GM12878 (cell line): ENCODE results near the gene POLD1. TPM values are rescaled to one million over a fixed set of nuclear protein-coding genes. Genes with fewer than 3 reads are reported as not detected.

ENCODE experiments used
- ASH2L ChIP-seq: fragments of 300-600, 200-600 bp; sonication (generic); IDR thresholded peaks from 2 replicates; pipeline ENCODE4 v1.6.1; 2017; ENCODE audit warnings: low read depth, mild to moderate bottlenecking, borderline replicate concordance
- ATF7 ChIP-seq: fragments of 450-650 bp; IDR thresholded peaks from 2 replicates; pipeline ENCODE4 v1.6.1; 2016; ENCODE audit warnings: low read depth, mild to moderate bottlenecking
- BACH1 ChIP-seq: fragments of 450-650 bp; IDR thresholded peaks from 2 replicates; pipeline ENCODE4 v1.6.1; 2017; ENCODE audit warnings: mild to moderate bottlenecking, borderline replicate concordance
- BMI1 ChIP-seq: fragments of 450-650 bp; IDR thresholded peaks from 2 replicates; pipeline ENCODE4 v1.6.1; 2016; ENCODE audit warnings: mild to moderate bottlenecking, moderate library complexity, borderline replicate concordance
- CREB1 ChIP-seq: IDR thresholded peaks from 2 replicates; pipeline ENCODE4 v1.6.1; 2012; ENCODE audit warnings: low read depth, mild to moderate bottlenecking, inconsistent platforms
- E2F4 ChIP-seq: IDR thresholded peaks from 2 replicates; pipeline ENCODE4 v1.6.1; 2012; ENCODE audit warnings: low read depth, low read length, improper control_type of control experiment
- E2F8 ChIP-seq: fragments of 450-650 bp; IDR thresholded peaks from 2 replicates; pipeline ENCODE4 v1.6.1; 2018; ENCODE audit warnings: mild to moderate bottlenecking, low read depth, moderate library complexity; ENCODE audit not compliant: partially characterized antibody
- EED ChIP-seq: sonication (generic); IDR thresholded peaks from 2 replicates; pipeline ENCODE4 v1.6.1; 2016; ENCODE audit warnings: antibody characterized with exemption, low read depth
- IKZF1 ChIP-seq: fragments of 450-650 bp; conservative IDR thresholded peaks from 2 replicates; pipeline ENCODE4 v1.6.1; 2017; ENCODE audit warnings: antibody characterized with exemption, mild to moderate bottlenecking
- NBN ChIP-seq: fragments of 450-650 bp; IDR thresholded peaks from 2 replicates; pipeline ENCODE4 v1.6.1; 2016
- NFYA ChIP-seq: IDR thresholded peaks from 2 replicates; pipeline ENCODE4 v1.6.1; 2011; ENCODE audit warnings: low read depth, mild to moderate bottlenecking, low read length, improper control_type of control experiment, borderline replicate concordance
- NR2C1 ChIP-seq: fragments of 450-650 bp; IDR thresholded peaks from 2 replicates; pipeline ENCODE4 v1.6.1; 2017; ENCODE audit warnings: antibody characterized with exemption, mild to moderate bottlenecking, moderate library complexity
- PKNOX1 ChIP-seq: fragments of 450-650 bp; IDR thresholded peaks from 2 replicates; pipeline ENCODE4 v1.6.1; 2016; ENCODE audit warnings: mild to moderate bottlenecking
- RCOR1 ChIP-seq: conservative IDR thresholded peaks from 2 replicates; pipeline ENCODE4 v1.6.1; 2012; ENCODE audit warnings: low read depth, low read length, improper control_type of control experiment
- SKIL ChIP-seq: fragments of 450-650 bp; IDR thresholded peaks from 2 replicates; pipeline ENCODE4 v1.6.1; 2017; ENCODE audit warnings: mild to moderate bottlenecking, low read depth, inconsistent platforms; ENCODE audit not compliant: poor library complexity, severe bottlenecking
- STAT1 ChIP-seq: fragments of 450-650 bp; conservative IDR thresholded peaks from 2 replicates; pipeline ENCODE4 v1.6.1; 2014; ENCODE audit warnings: antibody characterized with exemption, mild to moderate bottlenecking
- ZNF274 ChIP-seq: IDR thresholded peaks from one replicate; pipeline ENCODE4 v1.8.0; 2011; ENCODE audit not compliant: insufficient read length, insufficient read depth
- ZNF687 ChIP-seq: fragments of 450-650 bp; IDR thresholded peaks from 2 replicates; pipeline ENCODE4 v1.6.1; 2017; ENCODE audit warnings: mild to moderate bottlenecking, moderate library complexity
- polyA plus RNA-seq, 11 experiments: library from polyadenylated mRNA; depleted of rRNA in 4 of 11; unstranded in 6 of 11; stranded (reverse) in 5 of 11; fragments of >200 nt; fragmentation: Nextera tagmentation in 4 of 11; fragmentation: Illumina TruSeq in 1 of 11; extraction: Ambion mirVana in 4 of 11; extraction: Trizol in 1 of 11; gene quantifications; 1 replicate in 1 of 11; 2 replicates in 10 of 11; pipeline versions ENCODE4 v1.2.1 to v1.2.3, GENCODE V29; 2011 to 2016; ENCODE audit warnings: inconsistent platforms in 2 of 11, missing spikeins in 2 of 11, low read depth in 1 of 11
- total RNA-seq, 4 experiments: library from RNA; depleted of rRNA in 3 of 4; stranded (reverse); fragments of >200 nt in 3 of 4; fragmentation: Illumina TruSeq in 1 of 4; extraction: Trizol in 1 of 4; gene quantifications; 2 replicates each; pipeline versions ENCODE4 v1.2.1 to v1.2.3, GENCODE V29; 2013 to 2021

Gene POLD1
- total and polyA plus RNA-seq, 10 of the 15 experiments (the other 5 are each of a cell fraction or from before 2014, with no cell fraction given), result 0.76 to 165 (median 63.4) TPM

GRCh38 chr19:50418176-50419021 lies 34.3 kb downstream of the POLD1 start, which contains the start of gene SPIB (continued):
- TF ChIP-seq NFYA, result no peak
- peak; percentile 40 for TF ChIP-seq NBN
- TF ChIP-seq BACH1, result peak; percentile 85
- TF ChIP-seq PKNOX1, result no peak
- TF ChIP-seq E2F8, result no peak
- 0 out of 2 replicates have a peak, but pooled peaks have one; percentile 16 for TF ChIP-seq CREB1
- no peak for TF ChIP-seq BMI1
- TF ChIP-seq ZNF274, result no peak
- peak; percentile 16 for TF ChIP-seq SKIL
- peak; percentile 58 for TF ChIP-seq ATF7
- TF ChIP-seq EED, result 0 out of 2 replicates have a peak, but pooled peaks have one; percentile 3
- TF ChIP-seq ZNF687, result peak; percentile 87
- peak; percentile 87 for TF ChIP-seq IKZF1
- TF ChIP-seq RCOR1, result no peak
- TF ChIP-seq ASH2L, result no peak
- no peak for TF ChIP-seq NR2C1
- 0 out of 2 replicates have a peak, but pooled peaks have one; percentile 28 for TF ChIP-seq E2F4
- TF ChIP-seq STAT1, result no peak
